Loucy (cell line): ENCODE data around the gene CREBBP.
"Not testable (repeated sequence)": the region's sequence is repeated elsewhere in the genome, so short reads cannot be mapped to it uniquely, and the experiment has no call there.

Experiments
- H2AFZ ChIP-seq: fragments of 200-600 bp; sonication (generic); 2 replicates; pipeline ENCODE4 v1.6.0; 2016; ENCODE audit warnings: antibody characterized with exemption, mild to moderate bottlenecking, low read length, moderate library complexity
- H3F3A ChIP-seq: fragments of 200-600 bp; 2 replicates; pipeline ENCODE4 v1.6.0; 2016; ENCODE audit warnings: antibody characterized with exemption, low read depth, mild to moderate bottlenecking
- H3K27me3 ChIP-seq: fragments of 200-600 bp; sonication (generic); 2 replicates; pipeline ENCODE4 v1.6.1; 2014; ENCODE audit warnings: low read length, mild to moderate bottlenecking; ENCODE audit not compliant: insufficient read depth, poor library complexity, severe bottlenecking
- H3K36me3 ChIP-seq: fragments of 200-600 bp; sonication (generic); 2 replicates; pipeline ENCODE4 v1.6.1; 2016; ENCODE audit warnings: low read length; ENCODE audit not compliant: insufficient read depth
- H3K4me1 ChIP-seq: fragments of 200-600 bp; sonication (generic); 2 replicates; pipeline ENCODE4 v1.5.1; 2014; ENCODE audit warnings: low read length, mild to moderate bottlenecking; ENCODE audit not compliant: insufficient read depth, poor library complexity, severe bottlenecking
- H3K4me2 ChIP-seq: fragments of 200-600 bp; sonication (generic); 2 replicates; pipeline ENCODE4 v1.6.0; 2014; ENCODE audit warnings: antibody characterized with exemption, low read length, low read depth, mild to moderate bottlenecking; ENCODE audit not compliant: poor library complexity, severe bottlenecking
- H3K4me3 ChIP-seq: fragments of 200-600 bp; sonication (generic); 2 replicates; pipeline ENCODE4 v1.5.1; 2014; ENCODE audit warnings: low read length, mild to moderate bottlenecking, mixed read lengths; ENCODE audit not compliant: poor library complexity, severe bottlenecking
- H3K79me2 ChIP-seq: fragments of 200-600 bp; sonication (generic); 2 replicates; pipeline ENCODE4 v1.6.1; 2014; ENCODE audit warnings: low read length; ENCODE audit not compliant: insufficient read depth
- H3K9ac ChIP-seq: fragments of 200-600 bp; sonication (generic); 2 replicates; pipeline ENCODE4 v1.6.0; 2014; ENCODE audit warnings: mild to moderate bottlenecking, low read depth, low read length, moderate library complexity; ENCODE audit not compliant: poor library complexity, severe bottlenecking
- H3K9me2 ChIP-seq: fragments of 200-600 bp; sonication (generic); replicated peaks from 2 replicates; pipeline ENCODE4 v1.6.1; 2016; ENCODE audit warnings: low read depth, low read length, mixed read lengths
- H3K9me3 ChIP-seq: fragments of 200-600 bp; sonication (generic); 2 replicates; pipeline ENCODE4 v1.6.1; 2014; ENCODE audit warnings: mild to moderate bottlenecking, antibody characterized with exemption, low read length, low read depth; ENCODE audit not compliant: insufficient read depth
- H4K20me1 ChIP-seq: fragments of 200-600 bp; sonication (generic); 2 replicates; pipeline ENCODE4 v1.6.0; 2014; ENCODE audit warnings: antibody characterized with exemption, low read length, mild to moderate bottlenecking; ENCODE audit not compliant: insufficient read depth, poor library complexity, severe bottlenecking
- CTCF ChIP-seq: fragments of 200-600 bp; sonication (generic); conservative IDR thresholded peaks from 2 replicates; pipeline ENCODE4 v1.5.1; 2014; ENCODE audit warnings: mild to moderate bottlenecking, antibody characterized with exemption, low read length
- EZH2phosphoT487 ChIP-seq: fragments of 200-600 bp; IDR thresholded peaks from 2 replicates; pipeline ENCODE4 v1.6.1; 2018; ENCODE audit warnings: antibody characterized with exemption, mild to moderate bottlenecking, moderate library complexity, borderline replicate concordance

The CREBBP gene

GRCh38 chr16:3889059-3889458, 8.5 kb upstream of the CREBBP start:
- Histone ChIP-seq H3K79me2 (no peaks in the 10 kb centered on the region), H4K20me1 (no peaks in the 10 kb centered on the region), H3K4me3 (no peak overlapping the region), H3K4me1 (no peaks in the 10 kb centered on the region), H3F3A (no peaks in the 10 kb centered on the region), H2AFZ (no peak overlapping the region), H3K9me2 (no peaks in the 10 kb centered on the region), H3K9ac (no peak overlapping the region), H3K27me3 (no peaks in the 10 kb centered on the region), H3K36me3 (no peaks in the 10 kb centered on the region), H3K4me2 (no peak overlapping the region), H3K9me3 (no peaks in the 10 kb centered on the region)
- TF ChIP-seq EZH2phosphoT487 (no peak), CTCF (no peak)

GRCh38 chr16:3885999-3886398, 5.5 kb upstream of the CREBBP start:
- not testable (repeated sequence) for H3K79me2 ChIP-seq, H2AFZ ChIP-seq, H3K4me1 ChIP-seq, H3K4me2 ChIP-seq, H3F3A ChIP-seq, H3K9me2 ChIP-seq, H3K36me3 ChIP-seq, H3K4me3 ChIP-seq, H3K9me3 ChIP-seq, H3K27me3 ChIP-seq, H3K9ac ChIP-seq, H4K20me1 ChIP-seq

- Histone ChIP-seq H3K4me2 (no peak overlapping the region), H3K79me2 (peaks cover 4% of the 10 kb centered on the region), H3K9me2 (no peaks in the 10 kb centered on the region), H2AFZ (no peak overlapping the region), H3K27me3 (no peaks in the 10 kb centered on the region), H4K20me1 (peaks cover 4% of the 10 kb centered on the region), H3F3A (no peaks in the 10 kb centered on the region), H3K4me1 (no peaks in the 10 kb centered on the region), H3K4me3 (no peak overlapping the region), H3K9me3 (no peaks in the 10 kb centered on the region), H3K36me3 (no peaks in the 10 kb centered on the region), H3K9ac (no peak overlapping the region)
- TF ChIP-seq CTCF = no peak
- TF ChIP-seq EZH2phosphoT487 = no peak
These were observed 3.9 kb upstream of the CREBBP start for GRCh38 chr16:3884398-3884797.

- Histone ChIP-seq H3K4me2 (no peak overlapping the region), H3K4me3 (no peak overlapping the region), H4K20me1 (peaks cover 21% of the 10 kb centered on the region), H3K27me3 (no peaks in the 10 kb centered on the region), H3F3A (no peaks in the 10 kb centered on the region), H3K9me2 (no peaks in the 10 kb centered on the region), H3K36me3 (no peaks in the 10 kb centered on the region), H3K4me1 (peaks cover 10% of the 10 kb centered on the region), H2AFZ (no peak overlapping the region), H3K9me3 (no peaks in the 10 kb centered on the region), H3K9ac (no peak overlapping the region), H3K79me2 (peaks cover 23% of the 10 kb centered on the region)
- TF ChIP-seq CTCF (no peak), EZH2phosphoT487 (no peak)
These were observed 2.0 kb upstream of the CREBBP start for GRCh38 chr16:3882531-3882930.
